GM23338 (cell line): ENCODE data around the gene CENPE. TPM values are rescaled to one million over a fixed set of nuclear protein-coding genes. Genes with fewer than 3 reads are reported as not detected.

Experiments
- ATAC-seq: fragments of 200-7000 bp; cut with Tn5 transposase; 3 replicates; pipeline ENCODE4 v1.9.1; 2020
- DNase-seq: peaks from one replicate; pipeline ENCODE4 v3.0.0-alpha.2; 2015; ENCODE audit warnings: low spot score
- H2AFZ ChIP-seq: fragments of 200-600 bp; sonication (generic); 2 replicates; pipeline ENCODE4 v1.8.0; 2016; ENCODE audit warnings: antibody characterized with exemption, mild to moderate bottlenecking, moderate library complexity
- H3F3A ChIP-seq: fragments of 200-600 bp; sonication (generic); replicated peaks from 2 replicates; pipeline ENCODE4 v1.8.0; 2017; ENCODE audit warnings: antibody characterized with exemption, mixed run types, low read depth
- H3K27ac ChIP-seq: fragments of 200-600 bp; sonication (generic); 2 replicates; pipeline ENCODE4 v1.6.1; 2016; ENCODE audit warnings: low read depth
- H3K27me3 ChIP-seq: fragments of 200-600 bp; sonication (generic); 2 replicates; pipeline ENCODE4 v1.8.0; 2016; ENCODE audit warnings: mild to moderate bottlenecking, mixed run types, moderate library complexity; ENCODE audit not compliant: insufficient read depth
- H3K36me3 ChIP-seq: fragments of 200-600 bp; sonication (generic); 2 replicates; pipeline ENCODE4 v1.8.0; 2016; ENCODE audit warnings: mild to moderate bottlenecking; ENCODE audit not compliant: insufficient read depth
- H3K4me1 ChIP-seq: fragments of 200-600 bp; sonication (generic); 2 replicates; pipeline ENCODE4 v1.8.0; 2016; ENCODE audit warnings: mild to moderate bottlenecking, moderate library complexity; ENCODE audit not compliant: insufficient read depth
- H3K4me2 ChIP-seq: fragments of 200-600 bp; sonication (generic); 2 replicates; pipeline ENCODE4 v1.7.1; 2017; ENCODE audit warnings: mixed run types
- H3K4me3 ChIP-seq: fragments of 200-600 bp; sonication (generic); 2 replicates; pipeline ENCODE4 v1.6.1; 2016; ENCODE audit warnings: mixed run types
- H3K79me2 ChIP-seq: fragments of 200-600 bp; sonication (generic); replicated peaks from 2 replicates; pipeline ENCODE4 v1.8.0; 2017; ENCODE audit warnings: mild to moderate bottlenecking; ENCODE audit not compliant: insufficient read depth
- H3K9me2 ChIP-seq: fragments of 200-600 bp; sonication (generic); 2 replicates; pipeline ENCODE4 v1.8.0; 2017; ENCODE audit not compliant: insufficient read depth
- H4K20me1 ChIP-seq: fragments of 200-600 bp; sonication (generic); replicated peaks from 2 replicates; pipeline ENCODE4 v1.8.0; 2017; ENCODE audit warnings: mild to moderate bottlenecking; ENCODE audit not compliant: insufficient read depth
- H3K27ac Mint-ChIP-seq: 2 replicates; pipeline ENCODE4 v1.8.0; 2020; ENCODE audit warnings: inconsistent platforms, mild to moderate bottlenecking, moderate library complexity, mixed read lengths
- H3K27me3 Mint-ChIP-seq: 3 replicates; pipeline ENCODE4 v1.8.0; 2022; ENCODE audit warnings: low read depth, mild to moderate bottlenecking, moderate library complexity, mixed read lengths, inconsistent platforms; ENCODE audit not compliant: insufficient read depth, poor library complexity
- H3K36me3 Mint-ChIP-seq: 3 replicates; pipeline ENCODE4 v1.8.0; 2021; ENCODE audit warnings: low read depth, mild to moderate bottlenecking, inconsistent platforms, moderate library complexity, mixed read lengths
- H3K4me1 Mint-ChIP-seq: 3 replicates; pipeline ENCODE4 v1.8.0; 2020; ENCODE audit warnings: mild to moderate bottlenecking, inconsistent platforms, mixed read lengths
- H3K4me3 Mint-ChIP-seq: 3 replicates; pipeline ENCODE4 v1.8.0; 2021; ENCODE audit warnings: moderate library complexity, mild to moderate bottlenecking, inconsistent platforms, mixed read lengths
- H3K9me3 Mint-ChIP-seq: 3 replicates; pipeline ENCODE4 v1.8.0; 2020; ENCODE audit warnings: moderate library complexity, mild to moderate bottlenecking, inconsistent platforms, mixed read lengths
- ETS1 ChIP-seq: IDR thresholded peaks from 2 replicates; pipeline ENCODE4 v1.6.1; 2016; ENCODE audit warnings: antibody characterized with exemption
- JUNB ChIP-seq: IDR thresholded peaks from one replicate; pipeline ENCODE4 v1.6.1; 2016; ENCODE audit warnings: antibody characterized with exemption; ENCODE audit not compliant: unreplicated experiment
- NANOG ChIP-seq: IDR thresholded peaks from 2 replicates; pipeline ENCODE4 v1.6.1; 2016; ENCODE audit warnings: antibody characterized with exemption, borderline replicate concordance
- REST ChIP-seq: IDR thresholded peaks from one replicate; pipeline ENCODE4 v1.6.1; 2018; ENCODE audit warnings: antibody characterized with exemption; ENCODE audit not compliant: unreplicated experiment
- ZNF114 ChIP-seq: fragments of 250-450 bp; sonication (Bioruptor Pico); IDR thresholded peaks from 2 replicates; pipeline ENCODE4 v1.5.0; 2020; ENCODE audit warnings: mild to moderate bottlenecking, moderate library complexity
- polyA plus RNA-seq: library from polyadenylated mRNA; unstranded; fragments of >200 nt; fragmentation: Nextera tagmentation; extraction: Ambion mirVana; gene quantifications from 2 replicates; pipeline ENCODE4 v1.2.1, GENCODE V29; 2016
- total RNA-seq: library from RNA; depleted of rRNA; stranded (reverse); fragments of >200 nt; shearing (Covaris generic); gene quantifications from 2 replicates; pipeline ENCODE4 v1.2.3, GENCODE V29; 2014

CENPE gene
- total and polyA plus RNA-seq, 2 experiments from 2014 or later: 42.2 to 46.7 TPM

- H3K27ac Mint-ChIP-seq: no peak overlapping the region
- peaks cover 30% of the 10 kb centered on the region for H3K36me3 Mint-ChIP-seq
- H3K27me3 Mint-ChIP-seq: peaks cover 2% of the 10 kb centered on the region
- ATAC-seq: no peak
- Histone ChIP-seq H2AFZ (no peak overlapping the region), H3F3A (no peaks in the 10 kb centered on the region), H4K20me1 (no peaks in the 10 kb centered on the region; the same call in 1 of the 2 replicates), H3K9me2 (no peaks in the 10 kb centered on the region), H3K4me3 (no peak overlapping the region), H3K79me2 (no peaks in the 10 kb centered on the region), H3K27ac (no peak overlapping the region), H3K36me3 (peaks cover 7% of the 10 kb centered on the region), H3K4me2 (no peak overlapping the region), H3K4me1 (no peaks in the 10 kb centered on the region), H3K27me3 (no peaks in the 10 kb centered on the region)
- H3K9me3 Mint-ChIP-seq: no peaks in the 10 kb centered on the region
- H3K4me3 Mint-ChIP-seq: no peak overlapping the region
- no peaks in the 10 kb centered on the region for H3K4me1 Mint-ChIP-seq
- DNase-seq: no peak
- TF ChIP-seq REST (no peak), ETS1 (no peak), JUNB (no peak), NANOG (no peak)
Measured at GRCh38 chr4:103086551-103086950, 111.6 kb downstream of the CENPE start.

GRCh38 chr4:103085555-103086196 lies 112.5 kb downstream of the CENPE start:
- DNase-seq (no peak), ATAC-seq (no peak)
- Histone ChIP-seq H3F3A (no peaks in the 10 kb centered on the region), H3K4me1 (no peaks in the 10 kb centered on the region), H3K27me3 (no peaks in the 10 kb centered on the region), H2AFZ (no peak overlapping the region), H3K9me2 (no peaks in the 10 kb centered on the region), H3K4me2 (no peak overlapping the region), H3K36me3 (peaks cover 5% of the 10 kb centered on the region), H4K20me1 (no peaks in the 10 kb centered on the region; the same call in 1 of the 2 replicates), H3K27ac (no peak overlapping the region), H3K4me3 (no peak overlapping the region), H3K79me2 (no peaks in the 10 kb centered on the region)
- no peak overlapping the region for H3K27ac Mint-ChIP-seq
- TF ChIP-seq ZNF114 (no peak), NANOG (no peak)
- no peaks in the 10 kb centered on the region for H3K9me3 Mint-ChIP-seq
- H3K27me3 Mint-ChIP-seq: no peaks in the 10 kb centered on the region
- no peaks in the 10 kb centered on the region for H3K4me1 Mint-ChIP-seq
- no peak overlapping the region for H3K4me3 Mint-ChIP-seq
- H3K36me3 Mint-ChIP-seq: peaks cover 23% of the 10 kb centered on the region
